Measurements from ENCODE around the gene PKP1.

Gene PKP1

GRCh38 chr1:201361652-201362504, 78.6 kb downstream of the PKP1 start:
- no peak overlapping the region for H3K9ac ChIP-seq (ENCODE audit: low read length)
- H3K9me3 ChIP-seq (replicated peaks; ENCODE audit: insufficient read depth, low read length), result no peaks in the 10 kb centered on the region
- H3F3A ChIP-seq (ENCODE audit: insufficient read depth, low read length), result no peaks in the 10 kb centered on the region
- H3K4me2 ChIP-seq (ENCODE audit: low read depth, low read length), result no peak overlapping the region
- peak; percentile 50 for DNase-seq
- H2AFZ ChIP-seq (ENCODE audit: low read length), result no peak overlapping the region
- no peak for TF ChIP-seq EZH2phosphoT487 (IDR thresholded peaks at IDR 0.05; ENCODE audit: low read length)
- peak; percentile 87 for TF ChIP-seq CTCF (IDR thresholded peaks at IDR 0.05; ENCODE audit: low read length)
- no peaks in the 10 kb centered on the region for H3K36me3 ChIP-seq (replicated peaks; ENCODE audit: insufficient read depth, low read length)
- H3K9me2 ChIP-seq (replicated peaks; ENCODE audit: insufficient read depth, low read length), result no peaks in the 10 kb centered on the region
- no peaks in the 10 kb centered on the region for H4K20me1 ChIP-seq (ENCODE audit: insufficient read depth, low read length)
- no peak overlapping the region for H3K4me3 ChIP-seq (ENCODE audit: low read length)
- no peaks in the 10 kb centered on the region for H3K4me1 ChIP-seq (ENCODE audit: low read length)
- peaks cover 97% of the 10 kb centered on the region for H3K27me3 ChIP-seq (replicated peaks; ENCODE audit: insufficient read depth, low read length)
- H3K27ac ChIP-seq (ENCODE audit: low read length), result no peak overlapping the region
- H3K79me2 ChIP-seq (ENCODE audit: low read length), result no peaks in the 10 kb centered on the region

- no peaks in the 10 kb centered on the region for H3K36me3 ChIP-seq (replicated peaks; ENCODE audit: insufficient read depth, low read length)
- H2AFZ ChIP-seq (ENCODE audit: low read length), result no peak overlapping the region
- no peaks in the 10 kb centered on the region for H3K9me3 ChIP-seq (replicated peaks; ENCODE audit: insufficient read depth, low read length)
- TF ChIP-seq EZH2phosphoT487 (IDR thresholded peaks at IDR 0.05; ENCODE audit: low read length) (no peak), EZH2 (optimal IDR thresholded peaks at IDR 0.05; ENCODE audit: low read depth, low read length) (no peak), CTCF (IDR thresholded peaks at IDR 0.05; ENCODE audit: low read length) (no peak)
- H3K4me2 ChIP-seq (ENCODE audit: low read depth, low read length), result no peak overlapping the region
- no peaks in the 10 kb centered on the region for H3K4me1 ChIP-seq (ENCODE audit: low read length)
- H3K79me2 ChIP-seq (ENCODE audit: low read length), result no peaks in the 10 kb centered on the region
- no peak overlapping the region for H3K27ac ChIP-seq (ENCODE audit: low read length)
- H3K4me3 ChIP-seq (ENCODE audit: low read length), result no peak overlapping the region
- DNase-seq, result no peak
- no peaks in the 10 kb centered on the region for H3F3A ChIP-seq (ENCODE audit: insufficient read depth, low read length)
- H3K9me2 ChIP-seq (replicated peaks; ENCODE audit: insufficient read depth, low read length), result no peaks in the 10 kb centered on the region
- H3K9ac ChIP-seq (ENCODE audit: low read length), result no peak overlapping the region
- no peaks in the 10 kb centered on the region for H4K20me1 ChIP-seq (ENCODE audit: insufficient read depth, low read length)
- peaks cover 98% of the 10 kb centered on the region for H3K27me3 ChIP-seq (replicated peaks; ENCODE audit: insufficient read depth, low read length)
These were observed 79.6 kb downstream of the PKP1 start for GRCh38 chr1:201362906-201363305.

- H3K9me2 ChIP-seq (replicated peaks; ENCODE audit: insufficient read depth, low read length), result no peaks in the 10 kb centered on the region
- H4K20me1 ChIP-seq (ENCODE audit: insufficient read depth, low read length), result no peaks in the 10 kb centered on the region
- TF ChIP-seq EZH2phosphoT487 (IDR thresholded peaks at IDR 0.05; ENCODE audit: low read length), result no peak
- no peak for TF ChIP-seq EZH2 (optimal IDR thresholded peaks at IDR 0.05; ENCODE audit: low read depth, low read length)
- TF ChIP-seq CTCF (IDR thresholded peaks at IDR 0.05; ENCODE audit: low read length), result no peak
- H3K36me3 ChIP-seq (replicated peaks; ENCODE audit: insufficient read depth, low read length), result no peaks in the 10 kb centered on the region
- H3K79me2 ChIP-seq (ENCODE audit: low read length), result no peaks in the 10 kb centered on the region
- no peak overlapping the region for H3K4me2 ChIP-seq (ENCODE audit: low read depth, low read length)
- peaks cover 98% of the 10 kb centered on the region for H3K27me3 ChIP-seq (replicated peaks; ENCODE audit: insufficient read depth, low read length)
- H3K9ac ChIP-seq (ENCODE audit: low read length), result no peak overlapping the region
- H3K4me1 ChIP-seq (ENCODE audit: low read length), result no peaks in the 10 kb centered on the region
- no peaks in the 10 kb centered on the region for H3K9me3 ChIP-seq (replicated peaks; ENCODE audit: insufficient read depth, low read length)
- no peak overlapping the region for H3K4me3 ChIP-seq (ENCODE audit: low read length)
- no peaks in the 10 kb centered on the region for H3F3A ChIP-seq (ENCODE audit: insufficient read depth, low read length)
- H3K27ac ChIP-seq (ENCODE audit: low read length), result no peak overlapping the region
- DNase-seq, result no peak
- H2AFZ ChIP-seq (ENCODE audit: low read length), result no peak overlapping the region
These were observed 80.2 kb downstream of the PKP1 start for GRCh38 chr1:201363467-201363866.

All from MM.1S (cell line).